Cardiac muscle cell (in vitro differentiated cells and primary cell): ENCODE measurements around the gene EIF4E3. TPM values are rescaled to one million over a fixed set of nuclear protein-coding genes. Genes with fewer than 3 reads are reported as not detected.
A peak's percentile ranks its signal among the peaks of the same experiment; 100 is the strongest.

Source experiments
- DNase-seq, 2 donors: peaks; one replicate each; pipeline versions ENCODE4 v3.0.0 to v3.0.0-alpha.2; 2010 to 2017; ENCODE audit warnings: low read depth in 1 of 2, low spot score in 1 of 2
- H3K27ac ChIP-seq: fragments of 200-600 bp; sonication (generic); 2 replicates; pipeline ENCODE4 v1.5.1; 2016
- H3K27me3 ChIP-seq: fragments of 200-600 bp; sonication (generic); 2 replicates; pipeline ENCODE4 v1.6.0; 2016; ENCODE audit warnings: control low read depth
- H3K36me3 ChIP-seq: fragments of 200-600 bp; sonication (generic); 2 replicates; pipeline ENCODE4 v1.5.1; 2016; ENCODE audit warnings: control low read depth
- H3K4me1 ChIP-seq: fragments of 200-600 bp; sonication (generic); 2 replicates; pipeline ENCODE4 v1.8.1; 2017; ENCODE audit warnings: low read depth, mild to moderate bottlenecking, mixed run types
- H3K4me3 ChIP-seq: fragments of 200-600 bp; sonication (generic); 2 replicates; pipeline ENCODE4 v1.5.1; 2016; ENCODE audit warnings: mild to moderate bottlenecking
- H3K9me3 ChIP-seq: fragments of 200-600 bp; sonication (generic); 2 replicates; pipeline ENCODE4 v1.5.1; 2017; ENCODE audit warnings: low read depth, mild to moderate bottlenecking, control low read depth
- CTCF ChIP-seq: IDR thresholded peaks from 2 replicates; pipeline ENCODE4 v1.5.1; 2012; ENCODE audit warnings: low read depth, mild to moderate bottlenecking, low read length
- polyA plus RNA-seq: library from polyadenylated mRNA; unstranded; fragments of >200 nt; fragmentation: Nextera tagmentation; extraction: Ambion mirVana; gene quantifications from 2 replicates; pipeline ENCODE4 v1.2.1, GENCODE V29; 2016
- total RNA-seq: library from RNA; depleted of rRNA; stranded (reverse); fragments of >200 nt; gene quantifications from 2 replicates; pipeline ENCODE4 v1.2.3, GENCODE V29; 2016

EIF4E3 gene
- total and polyA plus RNA-seq, 2 experiments from 2014 or later: 4.3 to 10.5 TPM

GRCh38 chr3:71688121-71688520, 37.1 kb downstream of the EIF4E3 start:
- DNase-seq: no peak
- Histone ChIP-seq H3K4me3 (no peak overlapping the region), H3K9me3 (no peaks in the 10 kb centered on the region), H3K27me3 (no peaks in the 10 kb centered on the region), H3K27ac (no peak overlapping the region), H3K36me3 (no peaks in the 10 kb centered on the region), H3K4me1 (no peaks in the 10 kb centered on the region)
- no peak for TF ChIP-seq CTCF

- TF ChIP-seq CTCF: no peak
- H3K4me1 ChIP-seq: peaks cover 3% of the 10 kb centered on the region
- no peak overlapping the region for H3K4me3 ChIP-seq
- no peak for DNase-seq
- H3K36me3 ChIP-seq: no peaks in the 10 kb centered on the region
- no peaks in the 10 kb centered on the region for H3K27me3 ChIP-seq
- no peaks in the 10 kb centered on the region for H3K9me3 ChIP-seq
- no peak overlapping the region for H3K27ac ChIP-seq
Observed at GRCh38 chr3:71685686-71686085, 39.5 kb downstream of the EIF4E3 start.

- H3K4me1 ChIP-seq: peaks cover 9% of the 10 kb centered on the region
- no peak for TF ChIP-seq CTCF
- H3K4me3 ChIP-seq: no peak overlapping the region
- H3K9me3 ChIP-seq: no peaks in the 10 kb centered on the region
- DNase-seq: peak in 1 of 2 donors; percentile 84
- no peaks in the 10 kb centered on the region for H3K36me3 ChIP-seq
- H3K27me3 ChIP-seq: no peaks in the 10 kb centered on the region
- H3K27ac ChIP-seq: no peak overlapping the region
Observed at GRCh38 chr3:71684757-71685386, 40.3 kb downstream of the EIF4E3 start.

- Histone ChIP-seq H3K9me3 (no peaks in the 10 kb centered on the region), H3K4me3 (no peak overlapping the region), H3K27ac (no peak overlapping the region), H3K27me3 (no peaks in the 10 kb centered on the region), H3K36me3 (no peaks in the 10 kb centered on the region), H3K4me1 (peaks cover 9% of the 10 kb centered on the region)
- no peak for DNase-seq
- TF ChIP-seq CTCF: no peak
Observed at GRCh38 chr3:71684046-71684756, 41.0 kb downstream of the EIF4E3 start.

- H3K27me3 ChIP-seq: no peaks in the 10 kb centered on the region
- no peak overlapping the region for H3K27ac ChIP-seq
- no peaks in the 10 kb centered on the region for H3K36me3 ChIP-seq
- TF ChIP-seq CTCF: peak; percentile 88
- no peaks in the 10 kb centered on the region for H3K9me3 ChIP-seq
- H3K4me3 ChIP-seq: no peak overlapping the region
- DNase-seq: peak; percentile 76 to 89
- H3K4me1 ChIP-seq: peaks cover 9% of the 10 kb centered on the region
Observed at GRCh38 chr3:71681224-71681668, 44.0 kb downstream of the EIF4E3 start.
